Activated T-helper 1 cell treated with Interleukin-2 at 50 U/mL for 16 hours (primary cell): Measurements from ENCODE around the gene CEP55.
"Not testable (repeated sequence)": the region's sequence is repeated elsewhere in the genome, so short reads cannot be mapped to it uniquely, and the experiment has no call there.

Experiments
- DNase-seq: peaks from one replicate; pipeline ENCODE4 v3.0.0-alpha.2; 2020; ENCODE audit warnings: low read depth

CEP55 gene

GRCh38 chr10:93496322-93497041 is at the start of gene CEP55:
CEP55 (plus strand) TSS chr10:93496612; CDS start chr10:93500052, 3,440 bp downstream.
- DNase-seq: peak; percentile 95

GRCh38 chr10:93447019-93447418 is 49.4 kb upstream of the CEP55 start:
- no peak for DNase-seq

- no peak for DNase-seq
Observed at GRCh38 chr10:93447970-93448369, 48.4 kb upstream of the CEP55 start.

- DNase-seq: no peak
Observed at GRCh38 chr10:93451244-93451947, 45.0 kb upstream of the CEP55 start.

GRCh38 chr10:93452143-93452542 is 44.3 kb upstream of the CEP55 start:
- DNase-seq: no peak

- DNase-seq: no peak
Observed at GRCh38 chr10:93454146-93454545, 42.3 kb upstream of the CEP55 start.

GRCh38 chr10:93454736-93455135 is 41.7 kb upstream of the CEP55 start:
- DNase-seq: no peak

GRCh38 chr10:93456480-93456879 is 39.9 kb upstream of the CEP55 start:
- no peak for DNase-seq

GRCh38 chr10:93457511-93457910 is 38.9 kb upstream of the CEP55 start:
- no peak for DNase-seq

GRCh38 chr10:93458821-93459257 is 37.6 kb upstream of the CEP55 start:
- DNase-seq: no peak

- DNase-seq: no peak
Observed at GRCh38 chr10:93459466-93459865, 36.9 kb upstream of the CEP55 start.

GRCh38 chr10:93461109-93461806 is 35.2 kb upstream of the CEP55 start:
- DNase-seq: no peak

GRCh38 chr10:93461807-93462178 is 34.6 kb upstream of the CEP55 start:
- no peak for DNase-seq

- no peak for DNase-seq
Observed at GRCh38 chr10:93462371-93462770, 34.0 kb upstream of the CEP55 start.

GRCh38 chr10:93462881-93463280 is 33.5 kb upstream of the CEP55 start:
- DNase-seq: no peak

GRCh38 chr10:93463723-93464476 is 32.5 kb upstream of the CEP55 start:
- no peak for DNase-seq

GRCh38 chr10:93464776-93465388 is 31.5 kb upstream of the CEP55 start:
- DNase-seq: no peak

GRCh38 chr10:93465806-93466675 is 30.4 kb upstream of the CEP55 start:
- DNase-seq: no peak

GRCh38 chr10:93467635-93468034 is 28.8 kb upstream of the CEP55 start:
- not testable (repeated sequence) for DNase-seq

- DNase-seq: no peak
Observed at GRCh38 chr10:93468461-93469213, 27.8 kb upstream of the CEP55 start.
